ENCODE measurements around the gene RAB11FIP3.

The RAB11FIP3 gene

DNA sequence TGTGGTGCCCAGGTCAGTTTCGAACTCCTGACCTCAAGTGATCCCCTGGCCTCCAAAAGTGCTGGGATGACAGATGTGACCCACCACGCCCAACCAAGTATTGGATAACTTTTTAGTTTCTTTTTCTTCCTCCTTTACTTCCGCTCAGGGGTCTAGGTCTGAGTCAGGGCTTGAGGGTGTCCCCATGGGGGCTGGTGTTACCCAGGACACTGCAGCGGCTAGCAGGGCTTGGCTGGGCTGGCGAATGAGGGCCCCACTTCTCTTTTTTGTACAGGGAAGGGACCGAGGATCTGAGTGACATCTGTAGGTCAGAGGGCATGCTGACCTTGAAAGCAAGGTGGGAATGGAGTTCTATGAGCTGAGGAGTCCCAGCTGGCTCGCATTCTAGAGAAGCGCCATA is 24.9 kb downstream of the RAB11FIP3 start:
- Histone ChIP-seq H4K20me1 (ENCODE audit: control insufficient read depth, insufficient read depth, low read depth, low read length) (no peaks in the 10 kb centered on the region), H3K4me2 (ENCODE audit: low read length) (no peak overlapping the region), H3K4me1 (ENCODE audit: control insufficient read depth, low read length) (peaks cover 7% of the 10 kb centered on the region)

DNA sequence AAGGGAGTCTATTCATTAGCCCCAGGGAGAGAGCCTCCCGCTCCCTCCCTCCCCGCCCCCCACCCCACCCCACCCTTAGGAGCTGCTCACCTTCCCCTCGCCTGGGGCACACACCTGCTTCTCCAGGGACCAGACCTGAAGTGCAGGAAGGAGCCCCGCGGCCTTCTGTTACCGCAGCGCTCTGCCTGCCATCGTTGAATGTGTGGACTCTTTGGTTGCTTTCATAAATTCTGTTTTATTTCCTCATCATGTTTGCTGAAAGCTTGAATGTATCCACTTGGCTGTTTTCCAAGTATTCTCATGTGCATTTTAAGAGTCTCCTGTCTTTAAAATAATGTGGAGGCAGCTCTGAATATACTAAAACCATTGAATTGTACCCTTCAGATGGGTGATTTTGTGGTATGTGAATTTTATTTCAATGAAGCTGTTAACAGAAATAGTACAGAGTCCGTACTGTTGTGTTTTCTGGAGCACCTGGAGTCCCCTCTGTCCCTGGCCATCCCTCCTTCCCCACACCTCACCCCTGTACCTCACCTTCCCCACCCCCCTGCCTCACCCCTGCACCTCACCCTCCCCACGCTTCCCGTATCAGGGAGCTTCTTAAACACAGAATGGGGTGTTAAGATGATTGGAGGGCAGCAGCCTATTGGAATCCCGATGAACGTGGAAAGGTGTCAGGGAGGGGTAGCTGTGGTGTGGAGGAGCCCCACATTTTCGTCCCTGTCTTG is 25.5 kb downstream of the RAB11FIP3 start:
- Histone ChIP-seq H3K4me1 (ENCODE audit: control insufficient read depth, low read length) (peaks cover 7% of the 10 kb centered on the region), H3K9me3 (ENCODE audit: control insufficient read depth, insufficient read depth, low read length) (no peaks in the 10 kb centered on the region), H3K27me3 (ENCODE audit: control insufficient read depth, low read length) (no peaks in the 10 kb centered on the region), H4K20me1 (ENCODE audit: control insufficient read depth, insufficient read depth, low read depth, low read length) (no peaks in the 10 kb centered on the region), H3K4me3 (ENCODE audit: low read length) (no peak overlapping the region), H3F3A (ENCODE audit: control insufficient read depth, insufficient read depth) (no peaks in the 10 kb centered on the region), H3K79me2 (ENCODE audit: control insufficient read depth, low read length) (peaks cover 45% of the 10 kb centered on the region), H3K27ac (ENCODE audit: low read depth, low read length) (no peak overlapping the region), H3K36me3 (ENCODE audit: control insufficient read depth, low read length) (no peaks in the 10 kb centered on the region), H3K9me2 (replicated peaks; ENCODE audit: control insufficient read depth, low read length) (no peaks in the 10 kb centered on the region), H3K4me2 (ENCODE audit: low read length) (no peak overlapping the region)
- TF ChIP-seq EZH2phosphoT487 (IDR thresholded peaks at IDR 0.05; ENCODE audit: borderline replicate concordance, low read length) = no peak
- TF ChIP-seq, protein P1, sequence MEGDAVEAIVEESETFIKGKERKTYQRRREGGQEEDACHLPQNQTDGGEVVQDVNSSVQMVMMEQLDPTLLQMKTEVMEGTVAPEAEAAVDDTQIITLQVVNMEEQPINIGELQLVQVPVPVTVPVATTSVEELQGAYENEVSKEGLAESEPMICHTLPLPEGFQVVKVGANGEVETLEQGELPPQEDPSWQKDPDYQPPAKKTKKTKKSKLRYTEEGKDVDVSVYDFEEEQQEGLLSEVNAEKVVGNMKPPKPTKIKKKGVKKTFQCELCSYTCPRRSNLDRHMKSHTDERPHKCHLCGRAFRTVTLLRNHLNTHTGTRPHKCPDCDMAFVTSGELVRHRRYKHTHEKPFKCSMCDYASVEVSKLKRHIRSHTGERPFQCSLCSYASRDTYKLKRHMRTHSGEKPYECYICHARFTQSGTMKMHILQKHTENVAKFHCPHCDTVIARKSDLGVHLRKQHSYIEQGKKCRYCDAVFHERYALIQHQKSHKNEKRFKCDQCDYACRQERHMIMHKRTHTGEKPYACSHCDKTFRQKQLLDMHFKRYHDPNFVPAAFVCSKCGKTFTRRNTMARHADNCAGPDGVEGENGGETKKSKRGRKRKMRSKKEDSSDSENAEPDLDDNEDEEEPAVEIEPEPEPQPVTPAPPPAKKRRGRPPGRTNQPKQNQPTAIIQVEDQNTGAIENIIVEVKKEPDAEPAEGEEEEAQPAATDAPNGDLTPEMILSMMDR (IDR thresholded peaks at IDR 0.05; ENCODE audit: low read depth, low read length, poor library complexity, severe bottlenecking) = no peak

More for the DNA sequence above, 24.9 kb downstream of the RAB11FIP3 start:
- Histone ChIP-seq H3K27me3 (ENCODE audit: control insufficient read depth, low read length) (no peaks in the 10 kb centered on the region), H3K27ac (ENCODE audit: low read depth, low read length) (no peak overlapping the region), H3K9me3 (ENCODE audit: control insufficient read depth, insufficient read depth, low read length) (no peaks in the 10 kb centered on the region), H3K9me2 (replicated peaks; ENCODE audit: control insufficient read depth, low read length) (no peaks in the 10 kb centered on the region), H3K4me3 (ENCODE audit: low read length) (no peak overlapping the region), H3K79me2 (ENCODE audit: control insufficient read depth, low read length) (peaks cover 48% of the 10 kb centered on the region), H3K36me3 (ENCODE audit: control insufficient read depth, low read length) (no peaks in the 10 kb centered on the region), H3F3A (ENCODE audit: control insufficient read depth, insufficient read depth) (no peaks in the 10 kb centered on the region)
- TF ChIP-seq, protein P1 (IDR thresholded peaks at IDR 0.05; ENCODE audit: low read depth, low read length, poor library complexity, severe bottlenecking) = no peak
- TF ChIP-seq EZH2phosphoT487 (IDR thresholded peaks at IDR 0.05; ENCODE audit: borderline replicate concordance, low read length) = no peak

DNA sequence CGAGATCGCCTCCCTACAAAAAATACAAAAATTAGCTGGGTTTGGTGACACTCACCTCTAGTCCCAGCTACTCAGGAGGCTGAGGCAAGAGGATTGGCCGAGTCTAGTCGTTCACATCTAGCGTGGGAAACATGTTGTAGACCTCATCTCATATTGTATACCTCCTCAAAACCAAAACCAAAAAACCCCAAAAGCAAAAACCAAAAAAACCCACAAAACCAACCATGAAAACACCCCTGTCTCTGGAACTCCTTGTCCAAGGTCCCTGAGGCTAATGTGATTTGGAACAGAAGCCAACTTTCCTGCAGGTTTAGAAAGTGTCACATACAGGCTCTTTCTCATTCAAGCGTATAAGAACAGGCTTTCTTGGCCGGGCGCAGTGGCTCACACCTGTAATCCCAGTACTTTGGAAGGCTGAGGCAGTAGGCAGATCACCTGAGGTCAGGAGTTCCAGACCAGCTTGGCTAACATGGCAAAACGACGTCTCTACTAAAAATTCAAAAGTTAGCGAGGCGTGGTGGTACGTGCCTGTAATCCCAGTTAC is 29.0 kb downstream of the RAB11FIP3 start:
- no peak overlapping the region for H3K27ac ChIP-seq (ENCODE audit: low read depth, low read length)
- no peaks in the 10 kb centered on the region for H3K9me2 ChIP-seq (replicated peaks; ENCODE audit: control insufficient read depth, low read length)
- no peaks in the 10 kb centered on the region for H3K9me3 ChIP-seq (ENCODE audit: control insufficient read depth, insufficient read depth, low read length)
- TF ChIP-seq, protein P1 (IDR thresholded peaks at IDR 0.05; ENCODE audit: low read depth, low read length, poor library complexity, severe bottlenecking) = no peak
- TF ChIP-seq EZH2phosphoT487 (IDR thresholded peaks at IDR 0.05; ENCODE audit: borderline replicate concordance, low read length) = no peak
- H4K20me1 ChIP-seq (ENCODE audit: control insufficient read depth, insufficient read depth, low read depth, low read length) = 0 out of 2 replicates have a peak, but pooled peaks cover 3% of the 10 kb centered on the region
- no peak overlapping the region for H3K4me3 ChIP-seq (ENCODE audit: low read length)
- H3K79me2 ChIP-seq (ENCODE audit: control insufficient read depth, low read length) = peaks cover 46% of the 10 kb centered on the region
- H3K4me1 ChIP-seq (ENCODE audit: control insufficient read depth, low read length) = peaks cover 7% of the 10 kb centered on the region
- no peak overlapping the region for H3K4me2 ChIP-seq (ENCODE audit: low read length)
- H3K36me3 ChIP-seq (ENCODE audit: control insufficient read depth, low read length) = no peaks in the 10 kb centered on the region
- H3F3A ChIP-seq (ENCODE audit: control insufficient read depth, insufficient read depth) = peaks cover 6% of the 10 kb centered on the region; the same call in 1 of the 2 replicates
- no peaks in the 10 kb centered on the region for H3K27me3 ChIP-seq (ENCODE audit: control insufficient read depth, low read length)
